DOHH2 (cell line): Measurements from ENCODE around the gene FOXJ2.
"Not testable (repeated sequence)": the region's sequence is repeated elsewhere in the genome, so short reads cannot be mapped to it uniquely, and the experiment has no call there.

Source experiments
- H3F3A ChIP-seq: fragments of 200-600 bp; sonication (generic), shearing (Covaris generic); 2 replicates; pipeline ENCODE4 v1.6.0; 2016; ENCODE audit warnings: antibody characterized with exemption, mild to moderate bottlenecking; ENCODE audit not compliant: control insufficient read depth, insufficient read depth
- H3K27ac ChIP-seq: fragments of 200-600 bp; sonication (generic); 2 replicates; pipeline ENCODE4 v1.5.1; 2014; ENCODE audit warnings: low read depth, mild to moderate bottlenecking, low read length, moderate library complexity
- H3K27me3 ChIP-seq: fragments of 200-600 bp; sonication (generic); 2 replicates; pipeline ENCODE4 v1.6.1; 2014; ENCODE audit warnings: mild to moderate bottlenecking, low read length, mixed read lengths; ENCODE audit not compliant: control insufficient read depth
- H3K36me3 ChIP-seq: fragments of 200-600 bp; sonication (generic); 2 replicates; pipeline ENCODE4 v1.6.1; 2014; ENCODE audit warnings: mild to moderate bottlenecking, low read length, moderate library complexity, mixed read lengths; ENCODE audit not compliant: control insufficient read depth
- H3K4me1 ChIP-seq: fragments of 200-600 bp; sonication (generic); 2 replicates; pipeline ENCODE4 v1.6.1; 2014; ENCODE audit warnings: mild to moderate bottlenecking, low read length, mixed read lengths; ENCODE audit not compliant: control insufficient read depth
- H3K4me2 ChIP-seq: fragments of 200-600 bp; sonication (generic); 2 replicates; pipeline ENCODE4 v1.6.0; 2014; ENCODE audit warnings: mild to moderate bottlenecking, low read length, moderate library complexity
- H3K4me3 ChIP-seq: fragments of 200-600 bp; sonication (generic); 2 replicates; pipeline ENCODE4 v1.5.1; 2014; ENCODE audit warnings: mild to moderate bottlenecking, low read length, mixed read lengths
- H3K79me2 ChIP-seq: fragments of 200-600 bp; sonication (generic); 2 replicates; pipeline ENCODE4 v1.6.1; 2014; ENCODE audit warnings: mild to moderate bottlenecking, low read length, mixed read lengths; ENCODE audit not compliant: control insufficient read depth
- H3K9me2 ChIP-seq: fragments of 200-600 bp; sonication (generic); replicated peaks from 2 replicates; pipeline ENCODE4 v1.6.1; 2014; ENCODE audit warnings: mild to moderate bottlenecking, low read length, mixed read lengths; ENCODE audit not compliant: control insufficient read depth
- H3K9me3 ChIP-seq: fragments of 200-600 bp; sonication (generic); 2 replicates; pipeline ENCODE4 v1.6.1; 2014; ENCODE audit warnings: antibody characterized with exemption, low read length, mixed read lengths; ENCODE audit not compliant: control insufficient read depth, insufficient read depth
- H4K20me1 ChIP-seq: fragments of 200-600 bp; sonication (generic); 2 replicates; pipeline ENCODE4 v1.6.0; 2014; ENCODE audit warnings: low read depth, mild to moderate bottlenecking, antibody characterized with exemption, low read length, moderate library complexity; ENCODE audit not compliant: control insufficient read depth, insufficient read depth
- CTCF ChIP-seq: fragments of 200-600 bp; sonication (generic); IDR thresholded peaks from one replicate; pipeline ENCODE4 v1.5.1; 2014; ENCODE audit warnings: antibody characterized with exemption, mild to moderate bottlenecking, low read depth, low read length; ENCODE audit not compliant: poor library complexity, severe bottlenecking
- EZH2phosphoT487 ChIP-seq: fragments of 200-600 bp; sonication (generic); IDR thresholded peaks from 2 replicates; pipeline ENCODE4 v1.6.1; 2017; ENCODE audit warnings: borderline replicate concordance, mild to moderate bottlenecking, antibody characterized with exemption, low read length, moderate library complexity, mixed read lengths

The FOXJ2 gene

GRCh38 chr12:8082808-8083100 lies 50.2 kb downstream of the FOXJ2 start:
- H3K79me2 ChIP-seq, result peaks cover 72% of the 10 kb centered on the region
- TF ChIP-seq EZH2phosphoT487, result no peak
- no peak for TF ChIP-seq CTCF
- peak overlapping the region; percentile 92 for H3K4me3 ChIP-seq
- peak overlapping the region; percentile 87 for H3K4me2 ChIP-seq
- no peaks in the 10 kb centered on the region for H3K9me3 ChIP-seq
- H4K20me1 ChIP-seq, result no peaks in the 10 kb centered on the region
- peak overlapping the region; percentile 86 for H3K27ac ChIP-seq
- H3K4me1 ChIP-seq, result peaks cover 42% of the 10 kb centered on the region
- no peaks in the 10 kb centered on the region for H3K27me3 ChIP-seq
- H3K36me3 ChIP-seq, result peaks cover 16% of the 10 kb centered on the region
- H3K9me2 ChIP-seq, result no peaks in the 10 kb centered on the region
- peaks cover 6% of the 10 kb centered on the region; the same call in 1 of the 2 replicates for H3F3A ChIP-seq

GRCh38 chr12:8084351-8084750 lies 51.8 kb downstream of the FOXJ2 start:
- H3K4me1 ChIP-seq, result peaks cover 49% of the 10 kb centered on the region
- peaks cover 30% of the 10 kb centered on the region for H3K36me3 ChIP-seq
- H3K4me2 ChIP-seq, result peak overlapping the region; percentile 87
- not testable (repeated sequence) for H3K9me3 ChIP-seq, H3K4me3 ChIP-seq, H4K20me1 ChIP-seq, H3K9me2 ChIP-seq, H3K27ac ChIP-seq, H3K27me3 ChIP-seq, H3F3A ChIP-seq
- H3K79me2 ChIP-seq, result peaks cover 88% of the 10 kb centered on the region

- Histone ChIP-seq H3K79me2 (peaks cover 72% of the 10 kb centered on the region), H3K4me3 (no peak overlapping the region), H3K27me3 (no peaks in the 10 kb centered on the region), H3K9me3 (no peaks in the 10 kb centered on the region), H3K4me2 (no peak overlapping the region), H3K9me2 (no peaks in the 10 kb centered on the region), H4K20me1 (no peaks in the 10 kb centered on the region), H3F3A (no peaks in the 10 kb centered on the region), H3K27ac (no peak overlapping the region), H3K36me3 (peaks cover 55% of the 10 kb centered on the region), H3K4me1 (peaks cover 36% of the 10 kb centered on the region)
- TF ChIP-seq EZH2phosphoT487 (no peak), CTCF (no peak)
Measured at GRCh38 chr12:8087666-8088065, 55.1 kb downstream of the FOXJ2 start.

- TF ChIP-seq EZH2phosphoT487 (no peak), CTCF (no peak)
- Histone ChIP-seq H3K9me2 (no peaks in the 10 kb centered on the region), H3K79me2 (peaks cover 63% of the 10 kb centered on the region), H3K9me3 (no peaks in the 10 kb centered on the region), H3K36me3 (peaks cover 64% of the 10 kb centered on the region), H3F3A (no peaks in the 10 kb centered on the region), H3K27me3 (no peaks in the 10 kb centered on the region), H3K4me1 (peaks cover 28% of the 10 kb centered on the region), H4K20me1 (no peaks in the 10 kb centered on the region), H3K4me2 (no peak overlapping the region; the same call in 1 of the 2 replicates), H3K27ac (no peak overlapping the region), H3K4me3 (no peak overlapping the region)
Measured at GRCh38 chr12:8088574-8088973, 56.1 kb downstream of the FOXJ2 start.

- not testable (repeated sequence) for H3K4me2 ChIP-seq, H3F3A ChIP-seq, H3K9me3 ChIP-seq, H3K27ac ChIP-seq, H3K9me2 ChIP-seq, H4K20me1 ChIP-seq, H3K27me3 ChIP-seq, H3K4me3 ChIP-seq
- Histone ChIP-seq H3K79me2 (peaks cover 56% of the 10 kb centered on the region), H3K36me3 (peaks cover 66% of the 10 kb centered on the region), H3K4me1 (peaks cover 21% of the 10 kb centered on the region)
Measured at GRCh38 chr12:8089277-8089676, 56.8 kb downstream of the FOXJ2 start.
